ENCODE results near the gene TPI1. TPM values are rescaled to one million over a fixed set of nuclear protein-coding genes. Genes with fewer than 3 reads are reported as not detected.

Gene TPI1
- total RNA-seq, 1 experiment from 2014 or later: 1,141 TPM

GRCh38 chr12:6845395-6845794 is 21.9 kb upstream of the TPI1 start:
- no peaks in the 10 kb centered on the region for H3K9me3 Mint-ChIP-seq (ENCODE audit: unreplicated experiment)
- H3K4me3 ChIP-seq (ENCODE audit: low read depth, low read length): no peak overlapping the region
- ChIA-PET POLR2A (no interaction called here), CTCF (interaction anchor here (0.6 kb wide), 2 partner anchors 10 to 114 kb away, joined by 4 to 5 read pairs; no protein-coding TSS in a partner anchor)
- BruUV-seq (replicated peaks): no TSS peak
- peaks cover 17% of the 10 kb centered on the region for H3K4me1 Mint-ChIP-seq (ENCODE audit: low read depth, unreplicated experiment)
- intact Hi-C loops (cut with micrococcal nuclease; ENCODE audit: unreplicated experiment): no loop called here
- no peaks in the 10 kb centered on the region for H3K27me3 ChIP-seq (replicated peaks; ENCODE audit: control insufficient read depth, insufficient read depth, low read length)
- H3K27me3 Mint-ChIP-seq (ENCODE audit: insufficient read depth, unreplicated experiment): no peaks in the 10 kb centered on the region
- no peak for TF ChIP-seq CTCF (IDR thresholded peaks at IDR 0.05; ENCODE audit: insufficient read depth in 1 of 2, low read depth in 1 of 2, low read length in 1 of 2, severe bottlenecking in 1 of 2, unreplicated experiment in 1 of 2)
- H3K27ac Mint-ChIP-seq (ENCODE audit: unreplicated experiment): no peak overlapping the region
- DNase-seq: no peak
- H3K36me3 ChIP-seq (ENCODE audit: control insufficient read depth, insufficient read depth, low read length): peaks cover 7% of the 10 kb centered on the region; the same call in 1 of the 2 replicates
- H3K36me3 Mint-ChIP-seq (ENCODE audit: insufficient read depth, unreplicated experiment): peaks cover 63% of the 10 kb centered on the region
- peaks cover 18% of the 10 kb centered on the region for H3K4me1 ChIP-seq
- no peaks in the 10 kb centered on the region for H3K9me3 ChIP-seq
- H3K4me3 Mint-ChIP-seq (ENCODE audit: unreplicated experiment): no peak overlapping the region

- no peak overlapping the region for H3K27ac Mint-ChIP-seq (ENCODE audit: unreplicated experiment)
- no peak for DNase-seq
- no peaks in the 10 kb centered on the region for H3K9me3 Mint-ChIP-seq (ENCODE audit: unreplicated experiment)
- Histone ChIP-seq H3K4me1 (peaks cover 18% of the 10 kb centered on the region), H3K27me3 (replicated peaks; ENCODE audit: control insufficient read depth, insufficient read depth, low read length) (no peaks in the 10 kb centered on the region), H3K4me3 (ENCODE audit: low read depth, low read length) (no peak overlapping the region), H3K36me3 (ENCODE audit: control insufficient read depth, insufficient read depth, low read length) (peaks cover 7% of the 10 kb centered on the region; the same call in 1 of the 2 replicates), H3K9me3 (no peaks in the 10 kb centered on the region)
- ChIA-PET POLR2A (no interaction called here), CTCF (interaction anchor here (0.5 kb wide), 1 partner anchor 178 kb away, joined by 3 read pairs; no protein-coding TSS in a partner anchor)
- peaks cover 17% of the 10 kb centered on the region for H3K4me1 Mint-ChIP-seq (ENCODE audit: low read depth, unreplicated experiment)
- BruUV-seq (replicated peaks): no TSS peak
- no peak overlapping the region for H3K4me3 Mint-ChIP-seq (ENCODE audit: unreplicated experiment)
- peaks cover 73% of the 10 kb centered on the region for H3K36me3 Mint-ChIP-seq (ENCODE audit: insufficient read depth, unreplicated experiment)
- no peaks in the 10 kb centered on the region for H3K27me3 Mint-ChIP-seq (ENCODE audit: insufficient read depth, unreplicated experiment)
- no peak for TF ChIP-seq CTCF (IDR thresholded peaks at IDR 0.05; ENCODE audit: insufficient read depth in 1 of 2, low read depth in 1 of 2, low read length in 1 of 2, severe bottlenecking in 1 of 2, unreplicated experiment in 1 of 2)
- intact Hi-C loops (cut with micrococcal nuclease; ENCODE audit: unreplicated experiment): no loop called here
These were observed 20.9 kb upstream of the TPI1 start for GRCh38 chr12:6846316-6846869.

GRCh38 chr12:6847676-6848075 is 19.7 kb upstream of the TPI1 start:
- ChIA-PET POLR2A (no interaction called here), CTCF (interaction anchor here (0.7 kb wide), 1 partner anchor 23 kb away, joined by 3 read pairs; no protein-coding TSS in a partner anchor)
- Histone ChIP-seq H3K4me3 (ENCODE audit: low read depth, low read length) (no peak overlapping the region), H3K27me3 (replicated peaks; ENCODE audit: control insufficient read depth, insufficient read depth, low read length) (no peaks in the 10 kb centered on the region), H3K36me3 (ENCODE audit: control insufficient read depth, insufficient read depth, low read length) (peaks cover 7% of the 10 kb centered on the region; the same call in 1 of the 2 replicates), H3K4me1 (peaks cover 9% of the 10 kb centered on the region), H3K9me3 (no peaks in the 10 kb centered on the region)
- H3K36me3 Mint-ChIP-seq (ENCODE audit: insufficient read depth, unreplicated experiment): peaks cover 83% of the 10 kb centered on the region
- intact Hi-C loops (cut with micrococcal nuclease; ENCODE audit: unreplicated experiment): no loop called here
- peaks cover 17% of the 10 kb centered on the region for H3K4me1 Mint-ChIP-seq (ENCODE audit: low read depth, unreplicated experiment)
- no peak for TF ChIP-seq CTCF (IDR thresholded peaks at IDR 0.05; ENCODE audit: insufficient read depth in 1 of 2, low read depth in 1 of 2, low read length in 1 of 2, severe bottlenecking in 1 of 2, unreplicated experiment in 1 of 2)
- H3K9me3 Mint-ChIP-seq (ENCODE audit: unreplicated experiment): no peaks in the 10 kb centered on the region
- DNase-seq: no peak
- H3K27me3 Mint-ChIP-seq (ENCODE audit: insufficient read depth, unreplicated experiment): no peaks in the 10 kb centered on the region
- no TSS peak for BruUV-seq (replicated peaks)
- H3K27ac Mint-ChIP-seq (ENCODE audit: unreplicated experiment): no peak overlapping the region
- H3K4me3 Mint-ChIP-seq (ENCODE audit: unreplicated experiment): no peak overlapping the region
